Type B pancreatic cell (in vitro differentiated cells): ENCODE results near the gene TBCCD1. TPM values are rescaled to one million over a fixed set of nuclear protein-coding genes. Genes with fewer than 3 reads are reported as not detected.

Source experiments
- DNase-seq: peaks from one replicate; pipeline ENCODE4 v3.0.0; 2021; ENCODE audit warnings: mixed read lengths; ENCODE audit not compliant: unreplicated experiment; ENCODE audit errors: extremely low spot score
- H3K27ac Mint-ChIP-seq: 2 replicates; pipeline ENCODE4 v1.8.0; 2021; ENCODE audit warnings: mild to moderate bottlenecking, mixed read lengths
- H3K27me3 Mint-ChIP-seq: 2 replicates; pipeline ENCODE4 v1.8.0; 2021; ENCODE audit warnings: mixed read lengths
- H3K36me3 Mint-ChIP-seq: 2 replicates; pipeline ENCODE4 v1.8.0; 2021; ENCODE audit warnings: mixed read lengths
- H3K4me1 Mint-ChIP-seq: one replicate; pipeline ENCODE4 v1.8.0; 2021; ENCODE audit warnings: mixed read lengths; ENCODE audit not compliant: unreplicated experiment
- H3K4me3 Mint-ChIP-seq: 2 replicates; pipeline ENCODE4 v1.8.0; 2021; ENCODE audit warnings: mild to moderate bottlenecking, mixed read lengths
- H3K9me3 Mint-ChIP-seq: 2 replicates; pipeline ENCODE4 v1.8.0; 2021; ENCODE audit warnings: mixed read lengths
- CTCF ChIP-seq: fragments of 200-600 bp; sonication (generic); conservative IDR thresholded peaks from 2 replicates; pipeline ENCODE4 v1.5.0; 2021; ENCODE audit warnings: antibody characterized with exemption, mild to moderate bottlenecking
- total RNA-seq: library from RNA; stranded (reverse); gene quantifications from 2 replicates; pipeline ENCODE4 v1.2.1, GENCODE V29; 2021; ENCODE audit warnings: low replicate concordance

The TBCCD1 gene
- total RNA-seq, 1 donor from 2014 or later: 16.6 TPM

DNA sequence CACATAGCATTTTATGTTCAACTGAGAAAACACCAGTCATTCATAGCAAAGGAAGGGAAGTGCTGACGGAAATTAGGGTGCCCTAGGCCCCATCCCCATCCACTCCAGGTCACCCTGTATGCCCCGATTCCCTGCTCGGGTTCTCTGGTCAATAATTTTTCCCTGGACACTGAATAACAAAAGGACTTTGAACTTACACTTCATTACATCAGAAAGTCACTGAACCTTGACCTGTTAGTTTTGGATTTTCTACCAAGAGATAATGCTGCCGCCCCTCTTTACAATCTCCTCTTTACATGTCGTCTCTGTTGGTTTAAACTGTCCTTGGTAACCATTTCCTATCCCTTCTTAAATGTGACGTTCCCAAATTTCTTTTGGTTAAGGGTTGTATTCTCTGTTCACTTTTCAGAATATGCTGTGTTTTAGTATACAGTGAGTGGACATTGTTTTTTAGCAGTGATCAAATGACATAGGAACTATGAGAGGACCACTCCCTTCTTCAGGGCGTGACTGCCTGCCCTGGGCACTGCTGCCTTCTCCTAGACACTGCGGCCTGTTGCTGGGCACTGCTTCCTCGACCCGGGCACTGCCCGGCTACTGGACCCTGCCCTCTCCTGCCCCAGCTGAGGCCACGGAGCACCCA is 32.1 kb upstream of the TBCCD1 start:
- no peak for DNase-seq
- H3K36me3 Mint-ChIP-seq: no peaks in the 10 kb centered on the region
- H3K27me3 Mint-ChIP-seq: no peaks in the 10 kb centered on the region
- no peaks in the 10 kb centered on the region for H3K9me3 Mint-ChIP-seq
- no peak for TF ChIP-seq CTCF
- no peak overlapping the region for H3K4me3 Mint-ChIP-seq
- H3K4me1 Mint-ChIP-seq: peaks cover 6% of the 10 kb centered on the region
- H3K27ac Mint-ChIP-seq: peak overlapping the region; percentile 71

DNA sequence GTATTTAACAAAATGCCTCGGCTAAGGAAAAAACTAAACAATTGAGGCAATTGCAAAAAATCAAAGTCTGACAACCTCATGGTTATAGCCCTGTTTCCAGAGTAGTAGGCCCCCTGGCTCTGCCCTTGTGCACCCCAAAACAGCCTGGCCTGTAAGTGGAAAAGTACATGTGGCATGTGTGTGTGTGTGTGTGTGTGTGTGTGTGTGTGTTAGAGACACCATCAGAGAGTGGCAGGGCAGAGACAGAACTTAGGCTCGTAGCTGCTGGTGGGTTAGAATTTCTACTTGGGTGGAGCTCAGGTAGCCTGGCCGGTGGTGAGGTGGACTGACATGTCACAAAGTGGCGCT is 31.6 kb upstream of the TBCCD1 start:
- H3K4me3 Mint-ChIP-seq: no peak overlapping the region
- no peak for TF ChIP-seq CTCF
- peak overlapping the region; percentile 71 for H3K27ac Mint-ChIP-seq
- H3K27me3 Mint-ChIP-seq: no peaks in the 10 kb centered on the region
- H3K36me3 Mint-ChIP-seq: no peaks in the 10 kb centered on the region
- H3K9me3 Mint-ChIP-seq: no peaks in the 10 kb centered on the region
- H3K4me1 Mint-ChIP-seq: peaks cover 6% of the 10 kb centered on the region
- no peak for DNase-seq

DNA sequence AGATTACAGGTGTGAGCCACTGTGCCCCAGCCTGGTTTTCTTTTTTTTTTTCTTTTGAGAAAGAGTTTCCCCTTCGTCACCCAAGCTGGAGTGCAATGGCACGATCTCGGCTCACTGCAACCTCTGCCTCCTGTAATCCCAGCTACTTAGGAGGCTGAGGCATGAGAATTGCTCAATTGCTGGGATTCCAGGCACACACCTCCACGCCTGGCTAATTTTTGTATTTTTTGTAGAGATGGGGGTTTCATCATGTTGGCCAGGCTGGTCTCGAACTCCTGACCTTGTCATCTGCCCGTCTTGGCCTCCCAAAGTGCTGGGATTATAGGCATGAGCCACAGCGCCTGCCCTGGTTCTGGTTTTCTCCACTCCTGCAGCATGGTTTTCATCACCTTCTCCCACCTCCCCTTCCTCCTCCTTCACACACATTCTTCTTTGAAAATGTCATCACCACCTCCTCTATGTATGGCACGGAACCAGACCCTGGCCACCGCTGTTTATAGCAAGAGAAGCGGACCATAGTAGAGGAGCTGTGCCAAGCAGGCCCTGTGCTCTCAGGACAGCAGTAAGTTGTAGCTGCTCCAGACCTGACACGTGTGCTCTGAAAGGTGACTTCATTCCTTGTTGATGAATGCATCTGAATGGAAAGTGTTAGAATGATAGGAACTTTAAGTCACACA is 31.1 kb upstream of the TBCCD1 start:
- Mint-ChIP-seq H3K36me3 (no peaks in the 10 kb centered on the region), H3K27me3 (no peaks in the 10 kb centered on the region)

GRCh38 chr3:186596568-186597287 is 29.6 kb upstream of the TBCCD1 start:
- TF ChIP-seq CTCF: no peak
- DNase-seq: no peak
- no peaks in the 10 kb centered on the region for H3K9me3 Mint-ChIP-seq
- peaks cover 6% of the 10 kb centered on the region for H3K4me1 Mint-ChIP-seq
- H3K36me3 Mint-ChIP-seq: no peaks in the 10 kb centered on the region
- peak overlapping the region; percentile 61 for H3K4me3 Mint-ChIP-seq
- peak overlapping the region; percentile 26 for H3K27ac Mint-ChIP-seq
- no peaks in the 10 kb centered on the region for H3K27me3 Mint-ChIP-seq

More for the DNA sequence above, 31.1 kb upstream of the TBCCD1 start:
- TF ChIP-seq CTCF: no peak
- peak overlapping the region; percentile 5 for H3K27ac Mint-ChIP-seq
- no peak for DNase-seq
- H3K4me1 Mint-ChIP-seq: peaks cover 6% of the 10 kb centered on the region
- H3K4me3 Mint-ChIP-seq: no peak overlapping the region
- no peaks in the 10 kb centered on the region for H3K9me3 Mint-ChIP-seq

GRCh38 chr3:186594591-186595113 is 27.5 kb upstream of the TBCCD1 start:
- no peak for TF ChIP-seq CTCF
- no peaks in the 10 kb centered on the region for H3K36me3 Mint-ChIP-seq
- no peaks in the 10 kb centered on the region for H3K9me3 Mint-ChIP-seq
- H3K27me3 Mint-ChIP-seq: no peaks in the 10 kb centered on the region
- peaks cover 6% of the 10 kb centered on the region for H3K4me1 Mint-ChIP-seq
- H3K4me3 Mint-ChIP-seq: no peak overlapping the region
- H3K27ac Mint-ChIP-seq: no peak overlapping the region
- no peak for DNase-seq
